HG03025 (cell line): ENCODE data around the gene TTC9B.
"Not testable (repeated sequence)": the region's sequence is repeated elsewhere in the genome, so short reads cannot be mapped to it uniquely, and the experiment has no call there.

Experiments used
- ATAC-seq: cut with Tn5 transposase; IDR thresholded peaks from one replicate; pipeline ENCODE4 v1.9.1; 2021; ENCODE audit warnings: mild to moderate bottlenecking, moderate library complexity; ENCODE audit not compliant: unreplicated experiment, low FRiP score

TTC9B gene

DNA sequence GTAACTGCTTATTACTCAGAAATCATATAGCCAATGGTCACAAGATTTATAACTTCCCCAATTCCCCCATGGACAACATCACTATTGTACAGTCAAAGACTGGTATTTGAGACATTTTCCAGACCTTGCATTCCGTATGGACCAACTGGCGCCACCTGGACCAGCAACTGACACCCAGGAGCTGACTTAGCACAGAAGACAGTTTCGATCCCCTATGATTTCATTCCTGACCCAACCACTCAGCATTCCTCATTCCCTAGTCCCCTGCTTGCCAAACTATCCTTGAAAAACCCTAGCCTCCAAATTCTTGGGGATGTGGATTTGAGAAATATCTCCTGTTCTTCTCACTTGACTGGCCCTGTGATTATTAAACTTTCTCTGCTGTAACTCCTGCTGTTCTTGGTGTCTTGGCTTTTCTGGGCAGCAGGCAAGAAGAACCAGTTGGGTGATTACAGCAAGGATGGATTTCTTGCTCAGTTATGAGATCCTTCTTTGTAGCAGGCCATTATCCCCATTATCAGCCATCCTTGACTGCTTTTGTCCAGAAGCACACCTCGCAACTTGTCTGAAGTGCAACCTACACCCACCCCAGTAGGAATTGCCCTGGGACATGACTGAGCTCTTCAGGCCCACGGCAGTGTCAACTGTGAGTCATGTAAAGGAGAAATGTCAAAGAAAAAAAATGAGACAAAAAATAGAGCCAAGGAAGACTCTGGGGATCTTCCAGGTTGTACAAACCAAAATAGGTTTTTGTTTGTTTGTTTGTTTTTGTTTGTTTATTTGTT is 40.7 kb downstream of the TTC9B start:
- ATAC-seq = no peak

DNA sequence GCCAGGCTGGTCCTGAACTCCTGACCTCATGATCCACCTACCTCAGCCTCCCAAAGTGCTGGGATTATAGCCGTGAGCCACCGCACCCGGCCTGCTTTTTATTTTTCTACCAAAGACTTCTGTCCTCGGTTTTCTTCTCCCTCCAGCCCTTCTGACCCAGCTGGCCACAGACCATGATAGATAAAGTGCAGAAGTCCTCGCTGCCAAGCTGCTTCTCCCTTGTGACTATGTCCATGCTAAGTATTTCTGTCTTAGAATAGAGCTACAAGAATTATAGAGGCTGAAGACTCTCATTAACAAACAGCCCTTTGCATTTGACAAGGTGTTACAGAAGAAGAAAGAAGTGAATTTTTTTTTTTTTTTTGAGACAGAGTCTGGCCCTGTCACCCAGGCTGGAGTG is 42.4 kb downstream of the TTC9B start:
- no peak for ATAC-seq

GRCh38 chr19:40174092-40174491 is 44.1 kb downstream of the TTC9B start:
- no peak for ATAC-seq

GRCh38 chr19:40171293-40171692 is 46.9 kb downstream of the TTC9B start:
- not testable (repeated sequence) for ATAC-seq

GRCh38 chr19:40170303-40170989 is 47.7 kb downstream of the TTC9B start:
- ATAC-seq = not testable (repeated sequence)

GRCh38 chr19:40169482-40170302 is 48.5 kb downstream of the TTC9B start:
- not testable (repeated sequence) for ATAC-seq
